NCI-H1930 (cell line): ENCODE data around the gene CEP72.
"Not testable (repeated sequence)": the region's sequence is repeated elsewhere in the genome, so short reads cannot be mapped to it uniquely, and the experiment has no call there.

Experiments
- DNase-seq, 2 experiments: peaks; one replicate each; lab custom pipeline; 2025; lab: John Stamatoyannopoulos, UW

The CEP72 gene

GRCh38 chr5:580436-580835 is 31.7 kb upstream of the CEP72 start:
- DNase-seq, result no peak

DNA sequence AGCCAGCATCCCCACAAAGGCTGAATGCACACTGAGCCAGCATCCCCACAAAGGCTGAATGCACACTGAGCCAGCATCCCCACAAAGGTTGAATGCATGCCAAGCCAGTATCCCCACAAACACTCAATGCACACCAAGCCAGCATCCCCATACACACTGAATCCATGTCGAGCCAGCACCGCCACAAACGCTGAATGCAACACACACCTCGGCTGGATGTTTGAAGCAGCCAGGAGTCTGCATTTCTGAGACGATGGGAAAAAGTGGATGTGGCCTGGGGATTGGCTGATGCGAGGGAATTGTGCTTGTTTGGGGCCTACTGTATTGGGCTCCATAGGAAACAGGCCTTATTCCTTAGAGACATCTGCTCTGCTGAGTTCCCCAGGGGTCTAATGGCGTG is 30.9 kb upstream of the CEP72 start:
- DNase-seq, result no peak

GRCh38 chr5:581941-582340 is 30.2 kb upstream of the CEP72 start:
- no peak for DNase-seq

DNA sequence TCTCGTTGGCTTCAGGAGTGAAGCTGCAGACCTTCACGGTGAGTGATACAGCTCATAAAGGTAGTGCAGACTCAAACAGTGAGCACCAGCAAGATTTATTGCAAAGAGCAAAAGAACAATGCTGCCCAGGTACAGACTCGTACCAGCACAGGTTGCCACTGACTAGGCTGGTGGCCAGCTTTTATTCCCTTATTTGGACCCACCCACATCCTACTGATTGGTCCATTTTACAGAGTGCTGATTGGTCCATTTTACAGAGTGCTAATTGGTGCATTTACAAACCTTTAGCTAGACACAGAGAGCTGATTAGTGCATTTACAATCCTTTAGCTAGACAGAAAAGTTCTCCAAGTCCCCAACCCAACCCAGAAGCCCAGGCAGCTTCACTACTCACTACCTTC is 29.7 kb upstream of the CEP72 start:
- not testable (repeated sequence) for DNase-seq

GRCh38 chr5:582936-583635 is 29.1 kb upstream of the CEP72 start:
- DNase-seq, result no peak

GRCh38 chr5:583645-584044 is 28.5 kb upstream of the CEP72 start:
- DNase-seq, result no peak

DNA sequence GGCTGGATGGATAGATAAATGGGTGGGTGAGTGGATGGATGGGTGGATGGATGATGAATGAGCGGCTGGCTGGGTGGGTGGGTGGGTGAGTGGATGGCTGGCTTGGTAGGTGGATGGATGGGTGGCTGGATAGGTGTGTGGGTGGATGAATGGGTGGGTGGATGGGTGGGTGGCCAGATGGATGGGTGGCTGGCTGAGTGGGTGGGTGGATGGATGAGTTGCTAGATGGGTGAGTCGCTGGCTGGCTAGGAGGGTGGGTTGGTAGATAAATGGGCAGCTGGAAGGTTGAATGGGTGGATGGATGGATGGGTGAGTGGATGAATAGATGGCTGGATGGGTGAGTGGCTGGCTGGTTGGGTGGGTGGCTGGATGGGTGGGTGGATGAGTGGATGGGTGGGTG is 27.9 kb upstream of the CEP72 start:
- no peak for DNase-seq

- DNase-seq, result no peak
Observed at GRCh38 chr5:584846-585245, 27.3 kb upstream of the CEP72 start.

DNA sequence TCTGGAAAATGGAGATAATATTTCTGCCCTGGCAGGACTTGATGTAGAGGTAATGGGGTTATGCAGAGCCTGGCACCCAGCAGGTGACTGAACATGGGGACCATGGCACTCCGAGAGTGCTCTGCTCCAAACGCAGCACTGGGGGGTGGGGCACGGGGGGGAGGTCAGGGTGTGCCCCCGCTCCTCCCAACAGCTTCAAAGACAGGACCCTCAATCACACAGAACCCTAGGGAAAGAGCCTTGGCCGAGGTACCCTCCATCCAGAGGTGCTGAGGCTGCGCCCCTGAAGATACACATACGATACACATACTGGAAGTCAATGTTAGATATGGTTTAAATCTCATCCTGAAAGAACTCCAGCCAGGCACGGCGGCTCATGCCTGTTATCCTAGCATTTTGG is 26.6 kb upstream of the CEP72 start:
- no peak for DNase-seq

DNA sequence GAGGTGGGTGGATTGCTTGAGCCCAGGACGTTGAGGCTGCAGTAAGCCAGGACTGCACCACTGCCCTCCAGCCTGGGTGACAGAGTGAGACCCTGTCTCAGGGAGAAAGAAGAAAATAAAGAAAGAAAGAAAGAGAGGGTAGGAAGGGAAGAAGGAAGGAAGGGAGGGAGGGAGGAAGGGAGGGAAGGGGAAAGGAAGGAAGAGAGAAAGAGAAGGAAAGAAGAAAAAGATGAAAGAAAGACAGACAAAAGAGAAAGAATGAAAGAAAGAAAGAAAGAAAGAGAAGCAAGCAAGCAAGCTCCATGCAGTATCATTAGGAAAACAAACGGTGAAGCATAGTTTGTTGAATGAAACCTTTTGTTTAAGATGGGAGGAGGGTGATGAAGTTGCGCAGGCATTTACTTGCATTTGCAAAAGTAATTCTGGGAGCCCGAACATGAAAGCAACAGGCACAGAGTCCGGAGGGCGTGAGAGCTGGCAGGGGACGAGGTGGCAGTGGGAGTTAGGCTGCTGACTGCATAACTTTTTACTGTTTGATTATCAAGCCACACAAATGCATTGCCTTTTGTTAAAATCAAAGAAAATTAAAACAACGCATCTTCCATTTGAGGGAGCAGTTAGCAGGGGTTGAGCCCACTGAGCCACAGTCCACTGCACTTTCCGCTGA is 26.0 kb upstream of the CEP72 start:
- no peak for DNase-seq

GRCh38 chr5:586751-587285 is 25.3 kb upstream of the CEP72 start:
- no peak for DNase-seq

GRCh38 chr5:587403-587802 is 24.7 kb upstream of the CEP72 start:
- DNase-seq, result no peak

DNA sequence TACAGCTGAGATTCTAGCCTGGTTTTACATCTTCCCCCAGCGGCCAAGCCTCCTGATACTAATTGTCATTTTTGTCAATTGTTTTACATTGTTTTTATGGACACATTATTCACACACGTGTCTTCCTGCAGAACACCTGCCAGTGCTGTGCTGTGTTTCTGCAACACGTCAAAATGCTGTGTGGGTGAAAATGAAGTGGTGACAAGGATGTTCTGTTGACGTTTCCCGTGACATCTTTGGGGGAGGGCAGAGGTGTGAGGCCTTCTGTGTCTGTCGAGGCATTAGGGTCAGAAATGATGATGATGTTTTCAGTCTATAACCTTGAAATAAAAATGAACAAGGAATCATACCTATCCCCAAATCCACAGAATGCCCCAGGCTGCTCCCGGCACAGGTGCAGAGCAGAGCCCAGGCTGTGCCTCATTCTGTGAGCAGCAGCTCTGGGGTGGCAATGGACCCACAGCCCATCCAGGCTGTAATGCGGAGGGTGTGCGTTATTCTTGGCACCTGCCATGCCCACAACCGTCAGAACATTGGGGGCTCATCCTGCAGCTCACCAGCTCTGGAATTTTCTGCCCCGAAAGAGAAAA is 23.6 kb upstream of the CEP72 start:
- DNase-seq, result no peak

GRCh38 chr5:589173-589572 is 23.0 kb upstream of the CEP72 start:
- no peak for DNase-seq

DNA sequence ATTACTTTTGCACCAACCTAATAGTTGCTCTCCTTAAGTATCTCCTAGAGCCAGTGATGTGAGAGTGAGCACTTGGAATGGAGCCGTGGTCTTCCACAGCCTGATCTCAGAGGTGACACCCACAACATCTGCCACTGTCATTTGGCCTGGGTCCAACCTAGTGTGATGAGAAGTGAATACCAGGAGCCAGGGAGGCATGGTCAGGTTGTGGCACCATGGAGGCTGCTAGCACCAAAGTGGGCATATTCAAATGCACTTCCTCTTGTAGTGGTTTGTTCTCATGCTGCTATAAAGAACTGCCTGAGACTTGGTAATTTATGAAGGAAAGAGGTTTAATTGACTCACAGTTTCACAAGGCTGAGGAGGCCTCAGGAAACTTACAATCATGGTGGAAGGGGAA is 22.6 kb upstream of the CEP72 start:
- no peak for DNase-seq

DNA sequence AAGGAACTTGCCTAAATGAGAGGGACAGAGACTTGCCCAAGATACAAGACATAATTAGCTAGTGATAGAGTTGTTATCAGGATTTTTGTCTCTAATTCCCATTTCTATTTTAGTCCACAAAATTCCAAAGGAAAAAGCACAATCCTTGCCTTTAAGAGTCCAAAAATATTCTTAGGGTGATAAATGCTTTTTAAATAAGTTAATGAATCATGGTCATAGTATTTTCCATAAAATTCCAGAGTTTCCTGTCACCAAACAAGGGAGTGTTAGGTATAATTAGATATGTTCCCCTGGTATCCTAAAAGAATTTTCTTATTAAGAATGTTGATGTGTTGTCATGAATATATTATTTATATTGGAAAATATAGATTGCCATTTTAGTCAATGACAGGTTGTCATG is 21.8 kb upstream of the CEP72 start:
- DNase-seq, result no peak

GRCh38 chr5:591746-592145 is 20.4 kb upstream of the CEP72 start:
- DNase-seq, result no peak

DNA sequence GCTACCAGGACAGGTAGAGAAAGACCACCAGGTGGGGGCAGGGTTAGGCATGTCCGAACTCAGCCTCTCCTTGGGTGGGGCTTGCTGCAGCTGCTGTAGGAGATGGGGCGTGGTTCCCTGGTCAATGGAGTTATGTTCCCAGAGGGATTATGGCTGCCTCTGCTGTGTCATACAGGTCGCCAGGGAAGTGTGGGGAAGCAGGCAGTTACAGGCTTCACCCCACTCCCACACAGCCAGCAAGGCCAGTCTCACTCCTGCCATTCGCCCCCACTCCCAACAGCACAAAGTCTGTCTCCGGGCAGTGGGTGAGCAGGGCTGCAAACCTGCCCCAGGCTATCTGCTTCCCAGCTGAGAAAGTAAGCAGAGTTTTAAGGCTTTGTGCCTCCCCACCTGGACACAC is 20.0 kb upstream of the CEP72 start:
- DNase-seq, result no peak

- DNase-seq, result no peak
Observed at GRCh38 chr5:593511-593910, 18.6 kb upstream of the CEP72 start.

- DNase-seq, result no peak
Observed at GRCh38 chr5:594226-594860, 17.8 kb upstream of the CEP72 start.

GRCh38 chr5:595285-595875 is 16.8 kb upstream of the CEP72 start:
- DNase-seq, result no peak

DNA sequence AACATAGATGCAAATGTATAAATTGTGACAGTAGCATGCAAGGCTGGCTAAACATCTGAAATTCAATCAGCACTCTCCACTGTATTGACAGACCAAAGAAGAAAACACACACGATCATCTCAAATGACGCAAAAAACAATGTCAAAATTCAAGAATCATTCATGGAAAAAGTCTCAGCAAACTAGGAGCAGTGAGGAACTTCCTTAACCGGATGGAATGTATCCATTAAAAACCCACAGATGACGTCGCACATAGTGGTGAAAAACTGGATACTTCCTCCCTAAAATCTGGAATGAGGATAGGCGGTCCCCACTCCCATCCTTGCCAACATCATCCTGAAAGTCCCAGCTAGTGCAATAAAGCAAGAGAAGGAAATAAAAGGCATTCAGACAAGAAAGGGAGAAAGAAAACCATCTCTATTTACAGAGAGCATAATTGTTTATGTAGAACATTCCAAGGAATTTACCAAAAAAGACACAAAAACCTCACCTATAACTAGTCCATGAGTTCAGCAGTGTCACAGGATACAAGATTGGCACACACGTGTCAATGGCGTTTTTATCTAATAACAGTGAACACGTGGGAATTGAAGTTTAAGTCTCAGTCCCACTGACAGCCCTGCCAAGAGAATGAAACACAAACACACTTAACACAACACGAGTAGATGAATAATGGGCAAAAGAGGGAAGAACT is 14.1 kb upstream of the CEP72 start:
- DNase-seq, result no peak
